Activated CD8-positive, alpha-beta memory T cell treated with anti-CD3 and anti-CD28 coated beads, Interleukin-2, amount 50 U/mL, for 4 hours (primary cell): ENCODE measurements around the gene CMTM2.
A peak's percentile ranks its signal among the peaks of the same experiment; 100 is the strongest.
"Not testable (repeated sequence)": the region's sequence is repeated elsewhere in the genome, so short reads cannot be mapped to it uniquely, and the experiment has no call there.

ENCODE experiments used
- DNase-seq: peaks from one replicate; pipeline ENCODE4 v3.0.0-alpha.2; 2020

Gene CMTM2

GRCh38 chr16:66587881-66588600, 8.8 kb downstream of the CMTM2 start:
- no peak for DNase-seq

GRCh38 chr16:66588981-66589713, 9.9 kb downstream of the CMTM2 start:
- peak; percentile 61 for DNase-seq

GRCh38 chr16:66590322-66590721, 11.1 kb downstream of the CMTM2 start:
- no peak for DNase-seq

GRCh38 chr16:66591018-66591417, 11.8 kb downstream of the CMTM2 start:
- no peak for DNase-seq

GRCh38 chr16:66592241-66592640, 13.0 kb downstream of the CMTM2 start:
- DNase-seq, result no peak

- DNase-seq, result no peak
Observed at GRCh38 chr16:66592814-66593213, 13.6 kb downstream of the CMTM2 start.

- no peak for DNase-seq
Observed at GRCh38 chr16:66594739-66595138, 15.5 kb downstream of the CMTM2 start.

GRCh38 chr16:66596559-66596958, 17.3 kb downstream of the CMTM2 start:
- DNase-seq, result not testable (repeated sequence)

GRCh38 chr16:66596986-66597848, 18.0 kb downstream of the CMTM2 start:
- no peak for DNase-seq

- no peak for DNase-seq
Observed at GRCh38 chr16:66598111-66598510, 18.8 kb downstream of the CMTM2 start.

GRCh38 chr16:66599726-66600125, 20.5 kb downstream of the CMTM2 start:
- DNase-seq, result no peak

- DNase-seq, result no peak
Observed at GRCh38 chr16:66600477-66600876, 21.2 kb downstream of the CMTM2 start.

GRCh38 chr16:66601471-66601870, 22.2 kb downstream of the CMTM2 start:
- no peak for DNase-seq

- DNase-seq, result peak; percentile 57
Observed at GRCh38 chr16:66603537-66604375, 24.5 kb downstream of the CMTM2 start.

- peak; percentile 78 for DNase-seq
Observed at GRCh38 chr16:66604376-66605176, 25.3 kb downstream of the CMTM2 start, which contains the start of gene CMTM3. CMTM3 (plus strand) TSS chr16:66604704; CDS start chr16:66604806, 102 bp downstream.

- DNase-seq, result peak; percentile 48
Observed at GRCh38 chr16:66605177-66605978, 26.1 kb downstream of the CMTM2 start.

- no peak for DNase-seq
Observed at GRCh38 chr16:66605979-66606751, 26.9 kb downstream of the CMTM2 start.

- DNase-seq, result peak; percentile 85
Observed at GRCh38 chr16:66608241-66609138, 29.2 kb downstream of the CMTM2 start.

GRCh38 chr16:66609139-66609510, 29.9 kb downstream of the CMTM2 start:
- no peak for DNase-seq
